Fibroblast of mammary gland (primary cell): ENCODE results near the gene STK11IP.
A peak's percentile ranks its signal among the peaks of the same experiment; 100 is the strongest.

Source experiments
- DNase-seq: peaks from one replicate; pipeline ENCODE4 v3.0.0-alpha.2; 2010; ENCODE audit warnings: low read depth
- H3K4me3 ChIP-seq: 2 replicates; pipeline ENCODE4 v1.5.1; 2011; ENCODE audit warnings: low read depth, mild to moderate bottlenecking, low read length, moderate library complexity; ENCODE audit not compliant: control insufficient read depth
- TF ChIP-seq, protein P1 (sequence below): conservative IDR thresholded peaks from 2 replicates; pipeline ENCODE4 v1.5.1; 2011; ENCODE audit warnings: low read depth, low read length, inconsistent platforms; ENCODE audit not compliant: control insufficient read depth, insufficient read depth

The STK11IP gene

GRCh38 chr2:219656526-219656925 is 58.9 kb downstream of the STK11IP start:
- no peak overlapping the region for H3K4me3 ChIP-seq
- peak; percentile 82 for DNase-seq
- TF ChIP-seq, protein P1, sequence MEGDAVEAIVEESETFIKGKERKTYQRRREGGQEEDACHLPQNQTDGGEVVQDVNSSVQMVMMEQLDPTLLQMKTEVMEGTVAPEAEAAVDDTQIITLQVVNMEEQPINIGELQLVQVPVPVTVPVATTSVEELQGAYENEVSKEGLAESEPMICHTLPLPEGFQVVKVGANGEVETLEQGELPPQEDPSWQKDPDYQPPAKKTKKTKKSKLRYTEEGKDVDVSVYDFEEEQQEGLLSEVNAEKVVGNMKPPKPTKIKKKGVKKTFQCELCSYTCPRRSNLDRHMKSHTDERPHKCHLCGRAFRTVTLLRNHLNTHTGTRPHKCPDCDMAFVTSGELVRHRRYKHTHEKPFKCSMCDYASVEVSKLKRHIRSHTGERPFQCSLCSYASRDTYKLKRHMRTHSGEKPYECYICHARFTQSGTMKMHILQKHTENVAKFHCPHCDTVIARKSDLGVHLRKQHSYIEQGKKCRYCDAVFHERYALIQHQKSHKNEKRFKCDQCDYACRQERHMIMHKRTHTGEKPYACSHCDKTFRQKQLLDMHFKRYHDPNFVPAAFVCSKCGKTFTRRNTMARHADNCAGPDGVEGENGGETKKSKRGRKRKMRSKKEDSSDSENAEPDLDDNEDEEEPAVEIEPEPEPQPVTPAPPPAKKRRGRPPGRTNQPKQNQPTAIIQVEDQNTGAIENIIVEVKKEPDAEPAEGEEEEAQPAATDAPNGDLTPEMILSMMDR: no peak

GRCh38 chr2:219658196-219658846 is 60.7 kb downstream of the STK11IP start:
- no peak overlapping the region for H3K4me3 ChIP-seq
- TF ChIP-seq, protein P1: no peak
- peak; percentile 68 for DNase-seq

DNA sequence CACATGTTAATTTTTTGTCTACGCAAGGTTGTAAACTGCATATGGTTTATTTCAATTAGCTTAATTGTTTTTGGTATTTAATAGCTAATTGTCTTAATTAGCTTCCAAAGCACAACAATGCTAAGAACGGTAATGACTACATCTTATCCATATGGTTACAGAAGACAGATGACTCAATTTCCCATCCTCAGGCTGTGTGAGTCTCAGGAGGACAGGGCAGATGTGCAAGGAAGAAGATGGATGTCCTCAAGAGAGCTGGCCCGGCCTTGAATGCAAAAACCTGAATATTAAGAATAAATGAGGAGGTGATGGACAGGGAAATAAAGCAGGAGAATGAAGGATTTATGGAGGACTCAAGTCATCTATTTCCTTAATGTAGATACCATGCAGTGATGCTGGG is 61.2 kb downstream of the STK11IP start:
- TF ChIP-seq, protein P1: no peak
- H3K4me3 ChIP-seq: no peak overlapping the region
- peak; percentile 64 for DNase-seq

- TF ChIP-seq, protein P1: no peak
- H3K4me3 ChIP-seq: no peak overlapping the region
- DNase-seq: peak; percentile 13
Measured at GRCh38 chr2:219661197-219661954, 63.7 kb downstream of the STK11IP start.

GRCh38 chr2:219661955-219662395 is 64.3 kb downstream of the STK11IP start:
- peak; percentile 54 for DNase-seq
- TF ChIP-seq, protein P1: no peak
- no peak overlapping the region for H3K4me3 ChIP-seq

DNA sequence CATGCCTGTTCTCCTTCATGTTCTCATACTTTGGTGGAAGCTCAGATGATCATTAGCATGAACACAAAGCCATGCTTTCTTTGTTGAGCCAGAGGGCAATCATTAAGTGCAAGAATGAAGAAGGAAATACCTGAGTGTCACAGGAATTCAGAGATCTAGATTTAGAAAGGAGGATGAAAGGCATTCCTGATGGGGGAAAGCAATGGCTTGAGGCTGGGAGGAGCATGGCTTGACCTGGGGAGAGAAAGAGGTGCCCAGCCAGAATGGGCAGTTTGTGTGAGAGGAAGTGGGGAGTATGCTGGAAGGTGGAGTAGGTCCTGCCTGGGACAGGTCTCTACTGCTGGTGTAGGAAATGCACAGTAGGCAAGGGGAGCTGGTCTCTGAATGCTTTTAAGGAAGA is 64.9 kb downstream of the STK11IP start:
- no peak for DNase-seq
- TF ChIP-seq, protein P1: no peak
- no peak overlapping the region for H3K4me3 ChIP-seq
